LNCAP (cell line): ENCODE measurements around the gene NXPH4.

Experiments
- CTCF ChIP-seq: fragments of 450-650 bp; IDR thresholded peaks from 2 replicates; pipeline ENCODE4 v1.5.1; 2017; ENCODE audit warnings: mild to moderate bottlenecking

NXPH4 gene

GRCh38 chr12:57216921-57217879 is 606 bp downstream of the NXPH4 start:
- TF ChIP-seq CTCF = no peak

- TF ChIP-seq CTCF = no peak
Observed at GRCh38 chr12:57218030-57218853, 1.6 kb downstream of the NXPH4 start.

GRCh38 chr12:57219205-57219992 is 2.8 kb downstream of the NXPH4 start:
- no peak for TF ChIP-seq CTCF

GRCh38 chr12:57219993-57220754 is 3.6 kb downstream of the NXPH4 start:
- TF ChIP-seq CTCF = no peak

- no peak for TF ChIP-seq CTCF
Observed at GRCh38 chr12:57220770-57221168, 4.2 kb downstream of the NXPH4 start.

GRCh38 chr12:57221169-57221917 is 4.7 kb downstream of the NXPH4 start:
- TF ChIP-seq CTCF = no peak
